Panc1 (cell line): ENCODE measurements around the gene ANAPC5. TPM values are rescaled to one million over a fixed set of nuclear protein-coding genes. Genes with fewer than 3 reads are reported as not detected.

Source experiments
- ATAC-seq: fragments of 200-7000 bp; cut with Tn5 transposase; 2 replicates; pipeline ENCODE4 v1.9.1; 2020; ENCODE audit warnings: mild to moderate bottlenecking, moderate library complexity
- BruUV-seq: library from RNA; stranded (reverse); fragments of 400-500 nt; replicated peaks from 2 replicates; lab custom pipeline; 2021; lab: Mats Ljungman, UMichigan
- CTCF ChIA-PET: fragments of 300-600 bp; sonication (Branson Sonifier 250); formaldehyde crosslinking; loops from one replicate; lab custom pipeline; 2022; ENCODE audit warnings: antibody characterized with exemption; lab: Charles Lee
- POLR2A ChIA-PET: fragments of 300-600 bp; sonication (Branson Sonifier 250); formaldehyde crosslinking; loops from one replicate; lab custom pipeline; 2022; ENCODE audit warnings: antibody characterized with exemption; lab: Charles Lee
- DNase-seq: peaks from one replicate; pipeline ENCODE4 v3.0.0-alpha.2; 2010; ENCODE audit warnings: low read depth, low spot score
- H3K27ac ChIP-seq: 2 replicates; pipeline ENCODE4 v1.5.1; 2011; ENCODE audit warnings: mild to moderate bottlenecking, low read length, inconsistent platforms
- H3K27me3 ChIP-seq: fragments of 200-500 bp; sonication (Bioruptor generic); 2 replicates; pipeline ENCODE4 v1.6.0; 2014; ENCODE audit warnings: low read length, inconsistent platforms; ENCODE audit not compliant: control insufficient read depth, insufficient read depth
- H3K36me3 ChIP-seq: fragments of 200-500 bp; sonication (Bioruptor generic); 2 replicates; pipeline ENCODE4 v1.5.1; 2014; ENCODE audit warnings: inconsistent platforms, mild to moderate bottlenecking, low read length, moderate library complexity; ENCODE audit not compliant: control insufficient read depth, insufficient read depth
- H3K4me1 ChIP-seq: 2 replicates; pipeline ENCODE4 v1.5.1; 2011; ENCODE audit warnings: inconsistent platforms, mild to moderate bottlenecking, low read length, moderate library complexity; ENCODE audit not compliant: control insufficient read depth, insufficient read depth
- H3K4me3 ChIP-seq, 2 experiments: 2 replicates each; pipeline ENCODE4 v1.5.1; 2011 to 2012; ENCODE audit warnings: low read depth in 2 of 2, low read length in 2 of 2, mild to moderate bottlenecking in 2 of 2, inconsistent platforms in 1 of 2, moderate library complexity in 1 of 2
- H3K9me3 ChIP-seq: fragments of 200-500 bp; sonication (Bioruptor generic); 2 replicates; pipeline ENCODE4 v1.5.1; 2014; ENCODE audit warnings: low read depth, mild to moderate bottlenecking, inconsistent platforms, low read length, moderate library complexity; ENCODE audit not compliant: control insufficient read depth, insufficient read depth
- TCF7L2 ChIP-seq: IDR thresholded peaks from 2 replicates; pipeline ENCODE4 v1.6.1; 2011; ENCODE audit warnings: mild to moderate bottlenecking, low read depth, low read length, inconsistent platforms
- in situ Hi-C: cut with HindIII; loops from 2 replicates; pipeline ENCODE4 v1.10.0; 2016; ENCODE audit warnings: low sequenced_read_pairs, low pct_unique_long_range_greater_than_20kb
- intact Hi-C: fragments of 100-400 bp; cut with micrococcal nuclease; formaldehyde crosslinking; loops from one replicate; pipeline ENCODE4 v1.10.0; 2022; ENCODE audit not compliant: unreplicated experiment
- total RNA-seq: library from RNA; stranded (reverse); gene quantifications from one replicate; pipeline ENCODE4 v1.2.1, GENCODE V29; 2021; ENCODE audit not compliant: unreplicated experiment
- TF ChIP-seq, protein P1 (sequence below), 2 experiments: IDR thresholded peaks; 2 replicates each; pipeline ENCODE4 v1.6.1; 2011 to 2012; ENCODE audit warnings: low read depth in 2 of 2, control low read depth in 1 of 2, low read length in 1 of 2, mild to moderate bottlenecking in 1 of 2, moderate library complexity in 1 of 2; ENCODE audit not compliant: insufficient read depth in 1 of 2
- TF ChIP-seq, protein P2 (sequence below): fragments of 450-650 bp; IDR thresholded peaks from 2 replicates; pipeline ENCODE4 v1.5.1; 2017; ENCODE audit warnings: mild to moderate bottlenecking

The ANAPC5 gene
- total RNA-seq, 1 experiment from 2014 or later, result 101 TPM

DNA sequence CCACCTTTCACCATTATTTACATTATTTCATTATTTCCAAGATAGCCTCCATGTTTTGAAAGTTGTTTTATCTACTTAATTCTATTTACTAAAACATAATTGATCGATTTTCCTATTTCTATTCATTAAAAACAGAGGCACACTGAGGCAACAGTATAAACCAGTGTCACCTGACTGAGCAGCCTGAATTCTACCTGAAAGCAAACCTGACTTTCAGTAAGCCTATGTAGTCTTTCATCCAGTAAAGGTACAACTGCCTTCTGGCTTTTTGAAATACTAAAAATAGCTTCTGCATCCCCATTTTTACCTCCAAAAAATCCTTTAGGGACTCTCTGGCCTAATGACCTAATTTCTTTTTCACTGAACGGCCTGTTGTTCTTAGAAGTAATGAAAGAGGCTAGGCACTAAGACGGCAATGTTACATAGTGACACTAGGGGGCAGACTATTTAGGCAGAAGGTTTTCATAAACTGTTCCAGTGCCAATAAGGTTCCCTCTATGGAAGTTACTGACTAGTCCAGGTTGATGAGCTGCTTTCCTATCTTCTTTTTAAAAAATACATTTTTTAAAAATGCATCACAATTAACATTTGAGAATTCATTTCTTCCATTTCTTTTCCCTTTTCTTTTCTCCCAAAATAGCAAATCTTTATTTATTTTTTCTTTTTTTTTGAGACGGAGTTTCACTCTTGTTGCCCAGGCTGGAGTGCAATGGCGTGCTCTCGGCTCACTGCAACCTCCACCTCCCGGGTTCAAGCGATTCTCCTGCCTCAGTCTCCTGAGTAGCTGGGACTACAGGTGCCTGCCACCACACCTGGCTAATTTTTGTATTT is 17.5 kb downstream of the ANAPC5 start:
- intact Hi-C loops, result loop anchor here (5.0 kb wide), 1 partner anchor 108 kb away; no protein-coding TSS in a partner anchor
- Histone ChIP-seq H3K27ac (no peak overlapping the region), H3K4me1 (no peaks in the 10 kb centered on the region), H3K4me3 (no peak overlapping the region), H3K27me3 (no peaks in the 10 kb centered on the region), H3K9me3 (no peaks in the 10 kb centered on the region), H3K36me3 (peaks cover 22% of the 10 kb centered on the region)
- DNase-seq (no peak), ATAC-seq (peak; percentile 95)
- ChIA-PET CTCF (interaction anchor here (0.5 to 2.1 kb wide), 4 partner anchors 62 to 275 kb away, joined by 5 to 11 read pairs (median 8); no protein-coding TSS in a partner anchor), POLR2A (interaction anchor here (0.6 kb wide), 1 partner anchor 387 kb away, joined by 4 read pairs; no protein-coding TSS in a partner anchor)
- in situ Hi-C loops, result no loop called here
- TF ChIP-seq, protein P1, sequence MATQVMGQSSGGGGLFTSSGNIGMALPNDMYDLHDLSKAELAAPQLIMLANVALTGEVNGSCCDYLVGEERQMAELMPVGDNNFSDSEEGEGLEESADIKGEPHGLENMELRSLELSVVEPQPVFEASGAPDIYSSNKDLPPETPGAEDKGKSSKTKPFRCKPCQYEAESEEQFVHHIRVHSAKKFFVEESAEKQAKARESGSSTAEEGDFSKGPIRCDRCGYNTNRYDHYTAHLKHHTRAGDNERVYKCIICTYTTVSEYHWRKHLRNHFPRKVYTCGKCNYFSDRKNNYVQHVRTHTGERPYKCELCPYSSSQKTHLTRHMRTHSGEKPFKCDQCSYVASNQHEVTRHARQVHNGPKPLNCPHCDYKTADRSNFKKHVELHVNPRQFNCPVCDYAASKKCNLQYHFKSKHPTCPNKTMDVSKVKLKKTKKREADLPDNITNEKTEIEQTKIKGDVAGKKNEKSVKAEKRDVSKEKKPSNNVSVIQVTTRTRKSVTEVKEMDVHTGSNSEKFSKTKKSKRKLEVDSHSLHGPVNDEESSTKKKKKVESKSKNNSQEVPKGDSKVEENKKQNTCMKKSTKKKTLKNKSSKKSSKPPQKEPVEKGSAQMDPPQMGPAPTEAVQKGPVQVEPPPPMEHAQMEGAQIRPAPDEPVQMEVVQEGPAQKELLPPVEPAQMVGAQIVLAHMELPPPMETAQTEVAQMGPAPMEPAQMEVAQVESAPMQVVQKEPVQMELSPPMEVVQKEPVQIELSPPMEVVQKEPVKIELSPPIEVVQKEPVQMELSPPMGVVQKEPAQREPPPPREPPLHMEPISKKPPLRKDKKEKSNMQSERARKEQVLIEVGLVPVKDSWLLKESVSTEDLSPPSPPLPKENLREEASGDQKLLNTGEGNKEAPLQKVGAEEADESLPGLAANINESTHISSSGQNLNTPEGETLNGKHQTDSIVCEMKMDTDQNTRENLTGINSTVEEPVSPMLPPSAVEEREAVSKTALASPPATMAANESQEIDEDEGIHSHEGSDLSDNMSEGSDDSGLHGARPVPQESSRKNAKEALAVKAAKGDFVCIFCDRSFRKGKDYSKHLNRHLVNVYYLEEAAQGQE (IDR thresholded peaks at IDR 0.05; ENCODE audit: insufficient read depth in 1 of 2, low read depth in 2 of 2, low read length in 1 of 2), result no peak
- TF ChIP-seq, protein P2, sequence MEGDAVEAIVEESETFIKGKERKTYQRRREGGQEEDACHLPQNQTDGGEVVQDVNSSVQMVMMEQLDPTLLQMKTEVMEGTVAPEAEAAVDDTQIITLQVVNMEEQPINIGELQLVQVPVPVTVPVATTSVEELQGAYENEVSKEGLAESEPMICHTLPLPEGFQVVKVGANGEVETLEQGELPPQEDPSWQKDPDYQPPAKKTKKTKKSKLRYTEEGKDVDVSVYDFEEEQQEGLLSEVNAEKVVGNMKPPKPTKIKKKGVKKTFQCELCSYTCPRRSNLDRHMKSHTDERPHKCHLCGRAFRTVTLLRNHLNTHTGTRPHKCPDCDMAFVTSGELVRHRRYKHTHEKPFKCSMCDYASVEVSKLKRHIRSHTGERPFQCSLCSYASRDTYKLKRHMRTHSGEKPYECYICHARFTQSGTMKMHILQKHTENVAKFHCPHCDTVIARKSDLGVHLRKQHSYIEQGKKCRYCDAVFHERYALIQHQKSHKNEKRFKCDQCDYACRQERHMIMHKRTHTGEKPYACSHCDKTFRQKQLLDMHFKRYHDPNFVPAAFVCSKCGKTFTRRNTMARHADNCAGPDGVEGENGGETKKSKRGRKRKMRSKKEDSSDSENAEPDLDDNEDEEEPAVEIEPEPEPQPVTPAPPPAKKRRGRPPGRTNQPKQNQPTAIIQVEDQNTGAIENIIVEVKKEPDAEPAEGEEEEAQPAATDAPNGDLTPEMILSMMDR, result peak; percentile 85
- BruUV-seq, result no TSS peak

DNA sequence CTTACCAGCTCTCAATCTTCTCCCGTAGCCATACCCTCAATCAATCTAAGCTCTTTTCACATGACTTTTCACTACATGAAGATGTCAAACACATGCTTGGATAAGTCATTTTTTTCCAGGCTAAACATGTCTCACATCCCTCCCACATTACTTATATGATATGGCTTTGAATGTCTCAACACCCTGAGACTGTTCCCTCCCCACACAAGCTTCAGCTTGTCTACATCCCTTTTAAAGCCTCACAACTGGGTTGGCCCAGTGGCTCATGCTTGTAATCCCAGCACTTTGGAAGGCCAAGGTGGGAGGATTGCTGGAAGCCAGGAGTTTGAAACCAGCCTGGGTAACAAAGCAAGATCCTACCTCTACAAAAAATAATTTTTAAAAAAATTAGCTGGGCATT is 18.5 kb downstream of the ANAPC5 start:
- CTCF ChIA-PET, result interaction anchor here (2.1 kb wide), 1 partner anchor 110 kb away, joined by 11 read pairs; no protein-coding TSS in a partner anchor
- ATAC-seq (no peak), DNase-seq (no peak)
- Histone ChIP-seq H3K36me3 (peaks cover 22% of the 10 kb centered on the region), H3K27ac (no peak overlapping the region), H3K9me3 (no peaks in the 10 kb centered on the region), H3K27me3 (no peaks in the 10 kb centered on the region), H3K4me3 (no peak overlapping the region), H3K4me1 (no peaks in the 10 kb centered on the region)
- no peak for TF ChIP-seq TCF7L2
- TF ChIP-seq, protein P2, result no peak
- TF ChIP-seq, protein P1 (IDR thresholded peaks at IDR 0.05; ENCODE audit: insufficient read depth in 1 of 2, low read depth in 2 of 2, low read length in 1 of 2), result no peak
- no TSS peak for BruUV-seq
- POLR2A ChIA-PET, result no interaction called here
- intact Hi-C loops, result loop anchor here (5.0 kb wide), 1 partner anchor 109 kb away; no protein-coding TSS in a partner anchor
- in situ Hi-C loops, result no loop called here
